Sigmoid colon (tissue), 7 donors: ENCODE results near the gene PSMA6. TPM values are rescaled to one million over a fixed set of nuclear protein-coding genes. Genes with fewer than 3 reads are reported as not detected.
A peak's percentile ranks its signal among the peaks of the same experiment; 100 is the strongest.
"Not testable (repeated sequence)": the region's sequence is repeated elsewhere in the genome, so short reads cannot be mapped to it uniquely, and the experiment has no call there.

Experiments
- DNase-seq: peaks from one replicate; pipeline ENCODE4 v3.0.0-alpha.2; 2019
- H3K27ac ChIP-seq, 4 donors: fragments of 200-600 bp; sonication (generic); one replicate each; pipeline ENCODE4 v1.5.1; 2016 to 2019; ENCODE audit warnings: mild to moderate bottlenecking in 1 of 4
- H3K27me3 ChIP-seq, 3 donors: fragments of 200-600 bp; sonication (generic); one replicate each; pipeline ENCODE4 v1.5.1; 2019; ENCODE audit warnings: mild to moderate bottlenecking in 1 of 3
- H3K36me3 ChIP-seq, 4 donors: fragments of 200-600 bp; sonication (generic); one replicate each; pipeline ENCODE4 v1.5.1; 2016 to 2019
- H3K4me1 ChIP-seq, 4 donors: fragments of 200-600 bp; sonication (generic); one replicate each; pipeline ENCODE4 v1.5.1; 2017 to 2019
- H3K4me3 ChIP-seq, 4 donors: fragments of 200-600 bp; sonication (generic); one replicate each; pipeline ENCODE4 v1.5.1; 2017 to 2019; ENCODE audit warnings: mild to moderate bottlenecking in 2 of 4, moderate library complexity in 1 of 4
- H3K9me3 ChIP-seq, 4 donors: fragments of 200-600 bp in 3 of 4; sonication (generic) in 3 of 4; one replicate each; pipeline versions ENCODE4 v1.5.1 to v1.6.1; 2013 to 2019
- CTCF ChIP-seq, 4 experiments: fragments of 450-650 bp in 3 of 4; fragments of 200-600 bp in 1 of 4; IDR thresholded peaks; one replicate each; pipeline ENCODE4 v1.5.1; 2016 to 2019; ENCODE audit warnings: antibody characterized with exemption in 4 of 4, mild to moderate bottlenecking in 3 of 4, moderate library complexity in 2 of 4
- EP300 ChIP-seq, 4 donors: sonication (generic); formaldehyde crosslinking; IDR thresholded peaks; one replicate each; pipeline ENCODE4 v1.6.1; 2017; ENCODE audit warnings: antibody characterized with exemption in 4 of 4
- POLR2A ChIP-seq, 2 donors: fragments of 450-650 bp; IDR thresholded peaks; one replicate each; pipeline ENCODE4 v1.6.1; 2016; ENCODE audit warnings: antibody characterized with exemption in 2 of 2, mild to moderate bottlenecking in 2 of 2, moderate library complexity in 2 of 2
- POLR2AphosphoS5 ChIP-seq, 4 donors: sonication (generic); formaldehyde crosslinking; IDR thresholded peaks; one replicate each; pipeline ENCODE4 v1.6.1; 2017; ENCODE audit warnings: antibody characterized with exemption in 4 of 4
- WGBS, 2 donors: extraction: QIAGEN DNeasy Blood & Tissue Kit; methylation state at CpG; one replicate each; pipeline ENCODE4 v1.1.7; 2013; 5-methylcytosine and 5-hydroxymethylcytosine counted together
- intact Hi-C: fragments of 100-400 bp; cut with DNase I; formaldehyde crosslinking; loops from one replicate; pipeline ENCODE4 v1.15.1; 2023
- polyA plus RNA-seq, 3 donors: library from polyadenylated mRNA; stranded (reverse); fragments of 200-250 nt; gene quantifications; one replicate each; pipeline ENCODE4 v1.2.3, GENCODE V29; 2013
- total RNA-seq, 4 donors: library from RNA; depleted of rRNA; stranded (reverse); fragments of >200 nt; gene quantifications; one replicate each; pipeline ENCODE4 v1.1.0, GENCODE V29; 2016
- donor health status: healthy with polysubstance abuse.
- donor health status: Bipolar disorder and iron deficiency.
- donor health status: healthy.

The PSMA6 gene
- total and polyA plus RNA-seq, 7 donors = 104 to 344 (median 203) TPM

DNA sequence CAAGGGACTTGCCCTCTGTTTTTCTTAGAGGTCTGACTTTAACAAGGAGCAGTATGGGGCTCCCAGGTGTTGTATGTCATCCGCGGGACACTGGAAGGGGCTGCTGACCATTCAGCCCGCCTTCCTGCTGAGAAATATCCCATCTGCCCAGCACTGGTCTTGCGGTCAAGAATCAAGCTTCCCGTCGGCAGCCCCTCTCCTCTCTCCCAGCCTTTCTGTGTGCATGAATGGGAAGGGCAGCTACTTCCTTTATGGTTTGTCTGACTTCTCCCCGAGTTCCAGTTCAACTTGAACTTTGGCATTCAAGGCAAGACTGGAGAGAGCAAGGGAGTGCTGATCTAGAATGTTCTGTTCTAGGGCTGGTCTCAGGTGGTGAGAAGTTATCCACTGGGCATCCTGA, 51.5 kb downstream of the PSMA6 start:
- Histone ChIP-seq H3K9me3 (no peaks in the 10 kb centered on the region), H3K4me3 (no peak overlapping the region), H3K4me1 (peaks cover 0 to 50% (median 40%) of the 10 kb centered on the region in 4 donors), H3K36me3 (no peaks in the 10 kb centered on the region), H3K27ac (peak overlapping the region in 3 of 4 donors; percentile 91 to 99 (median 92)), H3K27me3 (no peaks in the 10 kb centered on the region)
- DNase-seq = peak; percentile 67
- TF ChIP-seq POLR2AphosphoS5 (IDR thresholded peaks at IDR 0.05) = no peak
- TF ChIP-seq POLR2A (IDR thresholded peaks at IDR 0.05) = no peak
- TF ChIP-seq EP300 (IDR thresholded peaks at IDR 0.05) = no peak
- WGBS, 2 donors = 48 to 61% methylated on average over 7 of the region's 7 CpGs
- intact Hi-C loops = no loop called here

GRCh38 chr14:35344107-35344807, 52.1 kb downstream of the PSMA6 start:
- peak; percentile 55 for DNase-seq
- 68 to 88% methylated on average over 15 of the region's 15 CpGs for WGBS, 2 donors
- no peak for TF ChIP-seq POLR2AphosphoS5 (IDR thresholded peaks at IDR 0.05)
- no peak for TF ChIP-seq POLR2A (IDR thresholded peaks at IDR 0.05)
- H3K27me3 ChIP-seq = no peaks in the 10 kb centered on the region
- H3K27ac ChIP-seq = peak overlapping the region in 2 of 4 donors; percentile 91 to 99
- H3K9me3 ChIP-seq = no peaks in the 10 kb centered on the region
- no peaks in the 10 kb centered on the region for H3K36me3 ChIP-seq
- H3K4me3 ChIP-seq = no peak overlapping the region
- intact Hi-C loops = no loop called here
- H3K4me1 ChIP-seq = peaks cover 0 to 50% (median 39%) of the 10 kb centered on the region in 4 donors

GRCh38 chr14:35346738-35347322, 54.6 kb downstream of the PSMA6 start:
- H3K9me3 ChIP-seq = no peaks in the 10 kb centered on the region
- WGBS, 2 donors = 84 to 93% methylated on average over 11 of the region's 11 CpGs

GRCh38 chr14:35347323-35348043, 55.3 kb downstream of the PSMA6 start:
- DNase-seq = peak; percentile 52
- Histone ChIP-seq H3K27me3 (no peaks in the 10 kb centered on the region), H3K36me3 (no peaks in the 10 kb centered on the region), H3K4me3 (no peak overlapping the region), H3K27ac (no peak overlapping the region), H3K4me1 (peaks cover 0 to 18% (median 10%) of the 10 kb centered on the region in 4 donors), H3K9me3 (no peaks in the 10 kb centered on the region)
- intact Hi-C loops = no loop called here
- TF ChIP-seq CTCF (IDR thresholded peaks at IDR 0.05) = no peak
- no peak for TF ChIP-seq EP300 (IDR thresholded peaks at IDR 0.05)
- no peak for TF ChIP-seq POLR2AphosphoS5 (IDR thresholded peaks at IDR 0.05)
- TF ChIP-seq POLR2A (IDR thresholded peaks at IDR 0.05) = no peak
- 27 to 61% methylated on average over 13 of the region's 13 CpGs for WGBS, 2 donors

More at GRCh38 chr14:35346738-35347322, 54.6 kb downstream of the PSMA6 start:
- peak; percentile 32 for DNase-seq
- no peak for TF ChIP-seq EP300 (IDR thresholded peaks at IDR 0.05)
- Histone ChIP-seq H3K27ac (no peak overlapping the region), H3K27me3 (no peaks in the 10 kb centered on the region), H3K36me3 (no peaks in the 10 kb centered on the region), H3K4me3 (no peak overlapping the region), H3K4me1 (peaks cover 0 to 25% (median 16%) of the 10 kb centered on the region in 4 donors)
- intact Hi-C loops = no loop called here

GRCh38 chr14:35348044-35348380, 55.8 kb downstream of the PSMA6 start:
- H3K36me3 ChIP-seq, H3K4me3 ChIP-seq, H3K27me3 ChIP-seq, H3K27ac ChIP-seq, H3K9me3 ChIP-seq, DNase-seq, intact Hi-C loops: not testable (repeated sequence)
- H3K4me1 ChIP-seq = peaks cover 0 to 13% (median 5%) of the 10 kb centered on the region in 4 donors
- 24 to 66% methylated on average over 6 of the region's 6 CpGs for WGBS, 2 donors

GRCh38 chr14:35349496-35350365, 57.5 kb downstream of the PSMA6 start:
- Histone ChIP-seq H3K9me3 (no peaks in the 10 kb centered on the region), H3K27me3 (no peaks in the 10 kb centered on the region), H3K4me3 (no peak overlapping the region), H3K4me1 (no peaks in the 10 kb centered on the region), H3K27ac (no peak overlapping the region), H3K36me3 (no peaks in the 10 kb centered on the region)
- intact Hi-C loops = no loop called here
- peak; percentile 45 for DNase-seq
- 78 to 89% methylated on average over 12 of the region's 12 CpGs for WGBS, 2 donors
- TF ChIP-seq POLR2A (IDR thresholded peaks at IDR 0.05) (no peak), CTCF (IDR thresholded peaks at IDR 0.05) (no peak), POLR2AphosphoS5 (IDR thresholded peaks at IDR 0.05) (no peak)
